GM12872 (cell line): ENCODE results near the gene PRDM16.

ENCODE experiments used
- TF ChIP-seq, protein P1 (sequence below): IDR thresholded peaks from 3 replicates; pipeline ENCODE4 v1.5.1; 2011; ENCODE audit warnings: low read depth, mild to moderate bottlenecking, low read length, moderate library complexity; ENCODE audit not compliant: insufficient read depth

PRDM16 gene

DNA sequence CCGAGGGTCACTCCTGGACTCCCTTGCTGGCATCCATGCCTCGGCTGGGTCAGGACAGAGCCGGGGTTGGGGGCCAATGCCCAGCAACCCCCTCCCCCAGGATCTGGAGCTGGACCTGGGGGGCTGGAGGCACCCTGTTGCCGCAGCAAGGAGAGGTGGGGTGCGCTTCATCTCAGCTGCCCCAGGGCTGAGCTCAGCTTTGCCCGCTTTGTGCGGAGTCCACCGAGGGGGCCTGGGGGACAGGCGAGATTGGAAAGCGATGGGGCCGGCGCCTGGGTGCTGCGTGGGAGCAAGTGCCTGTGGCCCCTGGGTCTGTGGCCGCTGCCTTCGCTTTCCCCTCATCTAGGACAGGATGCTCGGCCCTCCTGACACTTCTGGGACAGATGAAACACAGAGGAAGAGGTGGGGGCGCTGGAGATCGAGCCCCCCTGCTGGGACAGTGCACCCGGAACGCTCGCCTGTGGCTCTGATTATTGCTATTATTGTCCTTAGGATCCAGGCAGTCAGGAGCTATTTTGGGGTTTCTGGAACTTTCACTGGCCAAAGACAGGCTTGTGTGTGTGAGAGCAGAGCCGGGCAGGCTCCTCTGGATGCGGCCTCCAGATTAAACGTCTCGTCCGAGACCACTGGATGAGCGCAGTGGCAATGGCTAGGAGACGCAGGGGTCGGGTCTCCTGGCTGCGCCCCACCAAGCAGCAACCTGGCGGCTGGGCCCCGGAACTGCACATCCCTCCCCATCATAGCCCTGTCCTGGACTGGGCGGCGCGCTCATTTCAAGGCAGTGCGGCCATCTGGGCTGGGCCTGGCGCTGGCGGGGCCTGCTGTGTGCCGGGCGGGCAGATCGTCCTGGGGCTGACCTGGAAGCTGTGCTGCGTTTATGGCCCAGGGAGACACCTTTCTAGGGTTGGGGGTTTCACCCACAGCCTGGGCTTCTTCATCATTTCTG is 13.8 kb downstream of the PRDM16 start:
- TF ChIP-seq, protein P1, sequence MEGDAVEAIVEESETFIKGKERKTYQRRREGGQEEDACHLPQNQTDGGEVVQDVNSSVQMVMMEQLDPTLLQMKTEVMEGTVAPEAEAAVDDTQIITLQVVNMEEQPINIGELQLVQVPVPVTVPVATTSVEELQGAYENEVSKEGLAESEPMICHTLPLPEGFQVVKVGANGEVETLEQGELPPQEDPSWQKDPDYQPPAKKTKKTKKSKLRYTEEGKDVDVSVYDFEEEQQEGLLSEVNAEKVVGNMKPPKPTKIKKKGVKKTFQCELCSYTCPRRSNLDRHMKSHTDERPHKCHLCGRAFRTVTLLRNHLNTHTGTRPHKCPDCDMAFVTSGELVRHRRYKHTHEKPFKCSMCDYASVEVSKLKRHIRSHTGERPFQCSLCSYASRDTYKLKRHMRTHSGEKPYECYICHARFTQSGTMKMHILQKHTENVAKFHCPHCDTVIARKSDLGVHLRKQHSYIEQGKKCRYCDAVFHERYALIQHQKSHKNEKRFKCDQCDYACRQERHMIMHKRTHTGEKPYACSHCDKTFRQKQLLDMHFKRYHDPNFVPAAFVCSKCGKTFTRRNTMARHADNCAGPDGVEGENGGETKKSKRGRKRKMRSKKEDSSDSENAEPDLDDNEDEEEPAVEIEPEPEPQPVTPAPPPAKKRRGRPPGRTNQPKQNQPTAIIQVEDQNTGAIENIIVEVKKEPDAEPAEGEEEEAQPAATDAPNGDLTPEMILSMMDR = no peak

DNA sequence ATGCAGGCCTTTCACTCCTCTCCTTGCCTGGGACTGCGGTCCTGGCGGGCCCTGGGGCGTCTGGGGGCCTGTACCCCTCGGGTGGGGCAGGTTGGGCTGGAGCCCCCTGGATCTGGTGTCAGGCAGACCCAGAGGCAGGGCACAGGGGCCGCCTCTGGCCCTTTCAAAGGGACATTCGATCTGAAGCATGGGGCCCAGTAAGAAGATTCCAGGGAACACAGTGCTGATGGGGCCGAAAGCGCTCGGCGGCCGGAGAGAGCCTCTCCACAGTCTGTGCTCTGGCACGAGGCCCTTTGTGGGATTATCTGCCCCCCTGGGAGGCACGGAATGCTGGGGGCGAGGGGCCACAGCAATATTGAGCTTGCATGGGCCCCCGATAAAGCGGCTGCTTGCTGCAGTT is 15.2 kb downstream of the PRDM16 start:
- TF ChIP-seq, protein P1 = no peak

DNA sequence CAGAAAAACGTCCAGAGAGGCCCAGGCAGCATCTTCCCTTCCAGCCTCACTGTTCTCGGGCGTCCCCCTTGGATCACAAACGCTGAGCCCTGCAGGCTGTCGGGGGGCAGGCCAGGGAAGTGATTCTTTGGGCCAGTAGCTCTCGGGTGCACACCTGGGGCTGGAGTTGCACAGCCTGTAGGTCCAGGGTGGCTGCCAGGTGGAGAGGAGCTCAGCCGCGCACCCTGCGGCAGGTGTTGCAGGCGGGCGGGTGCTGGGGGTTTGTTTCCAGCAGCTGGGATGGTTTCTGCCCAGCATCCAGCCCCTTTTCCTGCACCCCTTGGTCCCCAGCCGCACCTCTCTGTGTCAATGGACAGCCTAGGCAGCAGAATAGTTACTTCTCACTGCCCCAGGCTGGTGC is 15.7 kb downstream of the PRDM16 start:
- TF ChIP-seq, protein P1 = no peak

DNA sequence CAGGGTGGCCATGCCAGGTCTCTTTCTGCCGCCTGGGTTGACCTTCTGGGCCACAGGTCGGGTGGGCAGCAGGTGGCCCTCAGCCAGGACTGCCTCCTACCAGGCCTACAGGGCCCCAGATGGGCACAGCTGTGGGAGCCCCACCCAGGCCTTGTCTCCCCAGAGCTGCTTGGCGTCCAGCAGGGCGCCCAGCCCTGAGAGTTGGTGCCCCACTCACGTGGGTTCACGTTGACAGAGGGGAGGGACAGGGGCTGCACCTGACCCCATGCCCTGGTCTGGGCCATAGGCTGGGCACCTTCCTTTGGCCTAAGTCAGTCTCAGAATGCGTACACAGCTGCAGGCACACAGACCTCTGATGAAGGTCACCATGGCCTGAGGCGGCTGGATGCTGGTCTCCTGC is 16.7 kb downstream of the PRDM16 start:
- TF ChIP-seq, protein P1 = no peak

DNA sequence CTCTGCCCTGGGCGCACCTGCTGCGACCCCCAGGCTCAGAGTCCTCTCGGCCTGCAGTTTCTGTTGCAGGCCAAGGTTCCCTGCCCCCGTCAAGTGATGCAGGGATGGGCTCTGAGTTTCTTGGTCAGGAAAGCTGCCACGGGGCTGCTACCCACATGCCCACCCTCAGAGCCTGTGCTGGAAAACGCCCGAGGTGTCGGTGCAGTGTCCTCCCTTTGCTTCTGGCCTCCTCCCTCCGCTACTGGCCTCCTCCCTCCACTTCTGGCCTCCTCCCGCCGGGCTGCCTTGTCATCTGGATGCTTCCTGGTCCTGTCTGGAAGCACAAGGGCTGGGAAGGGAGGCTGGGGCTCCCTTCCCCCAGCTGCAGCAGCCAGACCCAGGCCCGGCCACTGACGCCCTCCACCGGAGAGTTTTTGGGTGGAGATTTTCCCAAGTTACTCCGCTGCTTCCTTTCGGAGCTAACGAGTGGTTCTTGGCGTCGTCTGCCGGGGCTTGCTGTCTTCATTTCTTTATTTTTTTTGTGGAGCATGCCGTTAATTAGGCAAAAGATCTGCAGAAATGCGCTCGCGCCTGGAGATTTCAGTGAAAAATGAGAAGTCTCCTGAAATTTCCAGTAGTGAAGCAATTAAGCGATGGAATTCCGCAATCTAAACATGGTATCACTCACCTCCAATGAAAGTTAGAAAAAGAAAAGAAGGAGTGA is 17.4 kb downstream of the PRDM16 start:
- TF ChIP-seq, protein P1 = no peak

DNA sequence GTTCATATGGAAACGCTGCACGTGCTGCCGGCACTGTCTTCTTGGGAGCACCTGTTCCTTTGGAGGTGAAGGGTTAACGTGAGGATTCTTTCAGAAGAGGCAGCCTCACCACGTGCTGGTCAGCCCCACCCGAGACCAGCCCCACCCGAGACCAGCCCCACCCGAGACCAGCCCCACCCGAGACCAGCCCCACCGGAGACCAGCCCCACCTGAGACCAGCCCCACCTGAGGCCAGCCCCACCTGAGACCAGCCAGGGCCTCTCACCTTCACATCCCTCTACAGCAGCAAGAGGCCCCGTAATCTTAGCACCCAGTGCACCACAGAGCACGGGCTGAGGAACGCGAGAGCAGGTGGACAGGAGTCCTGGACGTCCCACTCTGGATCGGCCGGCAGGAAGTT is 18.0 kb downstream of the PRDM16 start:
- TF ChIP-seq, protein P1 = no peak

DNA sequence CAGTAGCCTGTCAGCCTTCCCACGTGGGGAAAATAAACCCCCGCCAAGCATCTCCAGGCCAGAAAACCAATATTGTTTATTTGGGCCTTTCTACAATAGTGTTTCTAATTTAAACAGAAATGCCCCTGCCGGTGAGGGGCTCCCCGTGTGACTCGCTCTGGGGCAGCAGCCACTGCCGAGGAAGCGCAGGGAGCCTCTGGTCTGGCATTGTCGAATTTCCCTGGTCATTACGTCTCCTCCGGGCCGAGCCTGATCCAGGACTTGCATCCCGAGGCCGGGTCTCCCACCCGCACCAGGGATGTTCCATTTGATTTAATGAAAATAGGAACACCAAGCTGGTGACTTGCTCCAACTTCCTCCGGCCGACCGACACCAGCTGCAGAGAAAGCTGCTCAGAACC is 20.5 kb downstream of the PRDM16 start:
- TF ChIP-seq, protein P1 = no peak
